ENCODE data around the gene ATG10.

Gene ATG10

DNA sequence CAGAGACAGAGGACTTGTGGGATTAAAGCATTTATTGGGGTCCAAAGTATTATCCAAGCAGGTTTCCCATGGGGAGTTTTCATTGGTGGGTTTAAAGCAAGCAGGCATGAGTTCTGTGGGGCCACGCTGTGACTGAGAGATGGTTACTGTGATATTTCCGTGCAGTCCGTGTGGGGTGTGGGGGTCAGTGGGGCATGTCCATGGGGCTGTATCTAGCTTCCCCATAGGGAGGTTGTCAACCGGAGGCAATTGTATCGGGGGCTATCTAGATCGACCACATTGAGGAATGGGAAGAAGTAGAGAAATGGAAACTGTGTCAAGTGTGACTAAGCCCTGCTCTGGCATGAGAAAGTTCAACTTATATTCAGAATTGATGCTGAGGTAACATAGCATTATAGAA lies 313.4 kb downstream of the ATG10 start:
- DNase-seq: no peak

DNA sequence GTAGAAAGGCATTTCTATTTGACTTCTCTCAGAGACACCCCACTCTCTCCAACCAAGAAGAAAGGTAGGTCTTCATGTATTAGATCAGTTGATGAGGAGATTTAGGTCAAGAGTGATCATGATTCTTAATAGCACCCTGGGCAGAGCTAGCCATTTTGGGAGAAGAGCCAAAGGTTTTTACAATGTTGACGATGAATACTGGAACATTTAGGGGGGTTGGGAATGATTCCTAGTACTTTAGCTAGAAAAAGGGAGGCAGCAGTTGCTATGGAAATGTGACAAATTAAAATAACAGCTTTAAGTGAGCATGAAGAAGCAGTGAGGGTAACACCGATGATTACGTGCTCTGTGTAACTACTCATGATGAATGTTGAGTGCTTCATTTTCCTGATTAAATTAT lies 315.8 kb downstream of the ATG10 start:
- DNase-seq: no peak

DNA sequence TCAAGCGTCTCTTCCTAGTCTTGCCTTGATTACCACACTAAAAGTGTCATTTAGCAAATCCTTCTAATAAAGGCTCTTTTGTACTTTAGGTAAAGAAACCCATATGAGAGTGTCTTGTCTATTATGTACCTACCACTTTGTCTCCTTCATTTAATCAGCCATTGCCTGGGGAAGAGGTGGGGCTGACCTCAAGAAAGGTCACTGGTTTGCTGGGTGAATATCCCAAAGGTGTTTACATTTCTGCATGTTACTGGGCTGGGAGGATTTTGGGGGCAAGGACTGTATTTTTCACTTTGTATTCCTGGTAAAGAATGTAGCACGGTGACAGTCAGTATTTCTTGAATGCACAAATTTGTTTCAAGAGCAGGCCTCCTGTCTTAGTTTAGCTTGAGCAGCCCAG lies 318.2 kb downstream of the ATG10 start:
- no peak for DNase-seq

DNA sequence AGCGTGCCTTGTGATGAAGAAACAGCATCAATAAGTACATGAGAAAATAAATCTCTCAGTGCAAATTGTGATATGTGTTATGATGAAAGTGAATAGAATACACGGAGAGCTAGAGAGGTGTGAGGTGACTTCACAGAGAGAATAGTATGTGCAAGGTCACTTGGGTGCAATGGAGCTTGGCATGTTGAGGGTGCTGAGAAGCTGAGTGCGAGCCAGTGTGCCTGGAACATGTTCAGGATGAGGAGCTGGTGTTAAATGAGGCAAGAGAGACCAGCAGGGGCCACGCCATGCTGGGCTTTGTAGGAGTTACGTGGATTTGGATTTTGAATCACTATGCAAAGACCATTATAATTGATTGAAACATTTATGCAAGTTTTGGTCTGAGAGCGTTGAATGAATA lies 319.1 kb downstream of the ATG10 start:
- no peak for DNase-seq

DNA sequence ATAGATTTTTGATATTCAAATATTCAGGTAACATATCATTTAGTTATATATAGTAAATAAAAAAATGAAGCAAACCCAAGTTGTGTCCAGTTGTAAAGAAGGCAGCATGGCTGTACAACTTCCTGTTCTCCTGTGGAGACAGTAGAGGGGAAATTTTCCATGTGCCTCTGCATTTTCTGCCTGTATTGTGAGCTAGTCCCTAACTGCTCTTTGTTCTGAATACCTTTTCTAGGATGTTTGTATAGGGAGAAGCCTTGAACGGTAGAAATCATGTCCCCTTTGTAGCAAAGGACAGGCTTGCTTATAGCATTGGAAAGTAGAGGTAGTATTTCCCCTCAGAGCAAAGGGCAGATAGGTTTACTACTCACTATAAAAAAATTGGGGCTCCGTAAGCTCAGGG lies 319.6 kb downstream of the ATG10 start:
- DNase-seq: no peak

DNA sequence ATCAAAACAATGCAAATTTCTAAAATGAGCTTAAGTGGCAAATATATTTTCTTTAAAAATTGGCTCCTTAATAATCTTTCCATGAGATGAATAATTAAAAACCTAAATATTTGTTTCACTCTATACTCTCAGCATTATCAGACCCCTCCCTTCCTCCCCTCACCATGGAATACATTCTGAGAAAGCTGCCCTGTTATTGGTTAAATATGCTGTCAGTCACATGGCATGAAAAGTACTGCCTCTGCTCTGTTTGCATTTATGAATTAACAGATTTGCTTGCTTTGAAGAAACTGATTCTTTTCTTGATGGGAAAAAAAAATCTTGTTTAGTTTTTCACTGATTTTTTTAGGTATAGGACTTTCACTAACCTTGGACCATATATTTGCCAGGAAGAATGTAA lies 323.3 kb downstream of the ATG10 start:
- no peak for DNase-seq

DNA sequence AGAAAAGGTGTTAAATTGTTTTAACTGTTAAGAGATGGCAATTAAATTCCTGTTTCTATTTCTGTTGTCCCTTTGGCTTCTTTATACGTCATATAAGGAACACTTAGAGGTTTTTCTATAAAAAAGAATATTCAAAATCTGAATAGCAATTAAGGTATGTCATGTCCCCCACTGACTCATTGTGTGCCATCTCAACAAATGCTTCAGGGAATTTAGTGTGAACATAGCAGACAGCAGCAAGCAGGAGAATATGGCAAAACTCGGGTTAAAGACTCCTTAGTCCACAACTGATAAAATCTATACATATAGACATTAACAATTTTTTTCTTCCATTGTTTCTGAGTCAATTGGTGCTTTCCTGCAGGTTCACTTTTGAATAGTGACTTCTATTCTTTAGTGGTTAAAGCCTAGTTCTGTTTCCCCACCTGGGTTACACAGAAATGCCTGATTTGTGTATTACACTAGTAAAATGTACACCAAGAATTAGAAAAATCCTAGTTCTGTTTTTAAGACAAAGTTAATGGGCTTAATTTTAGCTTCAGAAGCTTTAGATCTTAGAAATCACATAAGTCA lies 324.2 kb downstream of the ATG10 start:
- DNase-seq: no peak

DNA sequence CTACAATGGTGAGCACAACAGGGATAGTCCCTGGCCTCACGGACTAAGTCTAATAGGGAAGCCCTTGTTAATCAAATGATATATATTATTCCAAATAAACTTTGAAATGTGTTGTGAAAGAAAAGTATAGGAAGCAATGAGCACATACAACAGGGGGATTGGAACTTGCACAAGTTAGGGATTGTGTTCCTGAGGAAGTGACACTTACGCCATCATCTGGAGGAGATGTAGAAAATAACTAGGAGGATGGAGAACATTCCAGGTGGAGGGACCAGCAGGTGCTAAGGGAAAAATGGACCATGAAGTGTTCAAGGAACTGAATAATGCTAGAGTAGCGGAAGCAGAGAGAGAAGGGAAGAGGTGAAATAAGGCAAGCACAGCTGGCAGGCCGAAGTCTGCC lies 325.1 kb downstream of the ATG10 start:
- no peak for DNase-seq

DNA sequence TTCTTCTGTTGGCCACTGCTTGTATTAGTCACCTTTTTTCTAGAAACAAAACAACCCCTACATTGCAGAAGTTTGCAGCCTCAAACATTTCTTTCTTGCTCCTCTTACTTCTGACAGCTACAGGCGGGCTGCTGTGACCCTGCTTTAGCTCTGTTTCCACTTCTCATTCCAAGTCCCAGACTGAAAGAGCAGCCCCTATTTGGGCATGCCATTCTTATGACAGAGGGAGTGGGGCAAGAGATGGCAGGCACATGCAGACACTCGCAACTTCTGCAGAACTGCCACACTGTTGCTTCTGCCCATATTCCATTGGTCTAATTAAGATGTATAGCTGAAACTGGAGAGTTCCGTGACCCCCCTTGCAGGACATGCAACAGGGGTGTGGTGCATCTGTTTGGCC lies 325.9 kb downstream of the ATG10 start:
- DNase-seq: no peak

DNA sequence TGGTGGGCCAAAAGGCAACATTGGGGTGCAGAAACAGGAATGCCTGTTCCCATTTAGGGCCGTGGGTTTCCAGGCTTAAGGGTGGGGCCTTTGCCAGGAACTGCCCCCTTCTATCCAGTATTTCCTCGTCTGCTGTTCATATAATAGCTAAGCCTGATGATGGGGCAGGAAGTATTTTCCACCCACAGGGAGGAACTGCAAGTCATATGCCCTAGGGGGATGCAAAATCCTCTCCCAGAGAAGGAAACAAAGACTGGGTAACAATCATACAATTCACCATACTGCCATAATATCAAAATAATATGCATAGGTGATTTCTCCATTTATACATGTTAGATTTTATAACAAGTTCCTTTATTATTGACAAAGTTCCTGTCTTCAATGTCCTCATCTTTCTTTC lies 326.8 kb downstream of the ATG10 start:
- no peak for DNase-seq

DNA sequence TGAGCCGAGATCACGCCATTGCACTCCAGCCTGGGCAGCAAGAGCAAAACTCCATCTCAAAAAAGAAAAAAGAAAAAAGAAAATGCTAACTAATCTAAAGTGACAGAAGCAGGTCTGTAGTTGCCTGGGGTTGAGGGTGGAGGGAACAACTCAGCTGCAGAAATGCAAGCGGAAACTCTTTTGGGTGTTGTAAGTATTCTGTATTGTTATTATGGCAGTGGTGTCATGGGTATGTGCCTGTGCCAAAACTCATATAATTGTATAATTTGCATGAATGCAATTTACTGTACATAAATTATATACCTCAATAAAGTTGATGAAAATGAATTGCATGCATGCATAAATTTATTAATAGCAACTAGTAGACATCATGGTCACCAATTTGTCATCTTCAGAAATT lies 329.4 kb downstream of the ATG10 start:
- DNase-seq: no peak

Measured in activated CD4-positive, alpha-beta T cell treated with anti-CD3 and anti-CD28 coated beads for 4 hours (primary cell).